Prostate gland (tissue), 2 donors: ENCODE results near the gene SLC39A11. TPM values are rescaled to one million over a fixed set of nuclear protein-coding genes. Genes with fewer than 3 reads are reported as not detected.
"Not testable (repeated sequence)": the region's sequence is repeated elsewhere in the genome, so short reads cannot be mapped to it uniquely, and the experiment has no call there.

Experiments
- DNase-seq: peaks from one replicate; pipeline ENCODE4 v3.0.0-alpha.2; 2019; ENCODE audit warnings: low spot score
- H3K27ac ChIP-seq, 2 donors: fragments of 200-600 bp; sonication (generic); 2 replicates each; pipeline ENCODE4 v1.5.1; 2017 to 2019
- H3K27me3 ChIP-seq: fragments of 200-600 bp; sonication (generic); replicated peaks from 2 replicates; pipeline ENCODE4 v1.5.1; 2019; ENCODE audit not compliant: insufficient read depth
- H3K36me3 ChIP-seq, 2 donors: fragments of 200-600 bp; sonication (generic); 1 replicate in 1 of 2; 2 replicates in 1 of 2; pipeline versions ENCODE4 v1.5.1 to v1.8.1; 2017 to 2019
- H3K4me1 ChIP-seq: fragments of 200-600 bp; sonication (generic); replicated peaks from 2 replicates; pipeline ENCODE4 v1.5.1; 2019
- H3K4me3 ChIP-seq, 2 donors: fragments of 200-600 bp; sonication (generic); 2 replicates each; pipeline ENCODE4 v1.5.1; 2017 to 2019
- H3K9me3 ChIP-seq: fragments of 200-600 bp; sonication (generic); 2 replicates; pipeline ENCODE4 v1.5.1; 2017
- POLR2A ChIP-seq: fragments of 450-650 bp; IDR thresholded peaks from one replicate; pipeline ENCODE4 v1.6.1; 2016; ENCODE audit warnings: antibody characterized with exemption, mild to moderate bottlenecking
- POLR2AphosphoS5 ChIP-seq: sonication (generic); formaldehyde crosslinking; IDR thresholded peaks from one replicate; pipeline ENCODE4 v1.6.1; 2017; ENCODE audit warnings: antibody characterized with exemption
- WGBS: methylation state at CpG from one replicate; pipeline ENCODE4 v1.1.5; 2018; 5-methylcytosine and 5-hydroxymethylcytosine counted together
- intact Hi-C: fragments of 100-400 bp; cut with DNase I; formaldehyde crosslinking; loops from one replicate; pipeline ENCODE4 v1.14.2; 2022
- total RNA-seq, 2 donors: library from RNA; depleted of rRNA; stranded (reverse); fragments of >200 nt; gene quantifications; one replicate each; pipeline ENCODE4 v1.1.0, GENCODE V29; 2016
- TF ChIP-seq, protein P1 (sequence below), 4 experiments: fragments of 200-600 bp in 2 of 4; fragments of 450-650 bp in 2 of 4; sonication (generic) in 2 of 4; IDR thresholded peaks; 1 replicate in 3 of 4; 2 replicates in 1 of 4; pipeline ENCODE4 v1.5.1; 2016 to 2019; ENCODE audit warnings: antibody characterized with exemption in 4 of 4, mild to moderate bottlenecking in 2 of 4, moderate library complexity in 2 of 4

SLC39A11 gene
- total RNA-seq, 2 donors from 2014 or later = 15.1 to 29.7 TPM

- H3K27ac ChIP-seq = no peak overlapping the region
These were observed 82.1 kb downstream of the SLC39A11 start for GRCh38 chr17:73010414-73010813.

GRCh38 chr17:73007407-73007806 lies 85.1 kb downstream of the SLC39A11 start:
- Histone ChIP-seq H3K36me3 (no peaks in the 10 kb centered on the region), H3K4me3 (no peak overlapping the region), H3K27me3 (no peaks in the 10 kb centered on the region), H3K4me1 (no peaks in the 10 kb centered on the region), H3K27ac (no peak overlapping the region), H3K9me3 (no peaks in the 10 kb centered on the region)
- no peak for DNase-seq
- intact Hi-C loops = no loop called here
- 29% methylated on average over 7 of the region's 7 CpGs for WGBS
- TF ChIP-seq POLR2A (no peak), POLR2AphosphoS5 (no peak)
- TF ChIP-seq, protein P1, sequence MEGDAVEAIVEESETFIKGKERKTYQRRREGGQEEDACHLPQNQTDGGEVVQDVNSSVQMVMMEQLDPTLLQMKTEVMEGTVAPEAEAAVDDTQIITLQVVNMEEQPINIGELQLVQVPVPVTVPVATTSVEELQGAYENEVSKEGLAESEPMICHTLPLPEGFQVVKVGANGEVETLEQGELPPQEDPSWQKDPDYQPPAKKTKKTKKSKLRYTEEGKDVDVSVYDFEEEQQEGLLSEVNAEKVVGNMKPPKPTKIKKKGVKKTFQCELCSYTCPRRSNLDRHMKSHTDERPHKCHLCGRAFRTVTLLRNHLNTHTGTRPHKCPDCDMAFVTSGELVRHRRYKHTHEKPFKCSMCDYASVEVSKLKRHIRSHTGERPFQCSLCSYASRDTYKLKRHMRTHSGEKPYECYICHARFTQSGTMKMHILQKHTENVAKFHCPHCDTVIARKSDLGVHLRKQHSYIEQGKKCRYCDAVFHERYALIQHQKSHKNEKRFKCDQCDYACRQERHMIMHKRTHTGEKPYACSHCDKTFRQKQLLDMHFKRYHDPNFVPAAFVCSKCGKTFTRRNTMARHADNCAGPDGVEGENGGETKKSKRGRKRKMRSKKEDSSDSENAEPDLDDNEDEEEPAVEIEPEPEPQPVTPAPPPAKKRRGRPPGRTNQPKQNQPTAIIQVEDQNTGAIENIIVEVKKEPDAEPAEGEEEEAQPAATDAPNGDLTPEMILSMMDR (IDR thresholded peaks at IDR 0.05) = no peak

More at GRCh38 chr17:73010414-73010813, 82.1 kb downstream of the SLC39A11 start:
- intact Hi-C loops = no loop called here
- Histone ChIP-seq H3K4me1 (no peaks in the 10 kb centered on the region), H3K36me3 (no peaks in the 10 kb centered on the region), H3K4me3 (no peak overlapping the region), H3K27me3 (no peaks in the 10 kb centered on the region), H3K9me3 (no peaks in the 10 kb centered on the region)
- WGBS = 74% methylated on average over 7 of the region's 7 CpGs
- DNase-seq = no peak
- TF ChIP-seq, protein P1 (IDR thresholded peaks at IDR 0.05) = no peak
- no peak for TF ChIP-seq POLR2AphosphoS5
- TF ChIP-seq POLR2A = no peak

DNA sequence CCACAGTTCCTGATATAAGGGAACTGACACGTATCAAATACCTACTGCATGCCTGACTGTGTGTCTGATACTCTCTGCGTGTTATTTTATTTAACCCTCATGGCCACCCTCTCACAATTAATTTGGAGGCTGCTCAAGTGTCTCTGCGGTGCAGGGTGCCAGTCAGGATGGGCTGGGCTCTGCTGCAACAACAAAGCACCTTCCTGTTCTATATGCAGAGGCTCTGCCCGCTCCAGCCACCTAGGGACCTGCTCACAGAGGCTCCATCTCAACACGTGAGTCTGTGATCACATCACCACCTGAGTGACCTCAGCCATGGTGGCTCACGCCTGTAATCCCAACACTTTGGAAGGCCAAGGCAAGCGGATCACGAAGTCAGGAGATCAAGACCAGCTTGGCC lies 87.1 kb downstream of the SLC39A11 start:
- Histone ChIP-seq H3K4me1 (no peaks in the 10 kb centered on the region), H3K4me3 (no peak overlapping the region), H3K27ac (no peak overlapping the region), H3K27me3 (no peaks in the 10 kb centered on the region), H3K36me3 (no peaks in the 10 kb centered on the region), H3K9me3 (no peaks in the 10 kb centered on the region)
- TF ChIP-seq POLR2A (no peak), POLR2AphosphoS5 (no peak)
- TF ChIP-seq, protein P1 (IDR thresholded peaks at IDR 0.05) = no peak
- 92% methylated on average over 8 of the region's 8 CpGs for WGBS
- no peak for DNase-seq
- intact Hi-C loops = no loop called here

- TF ChIP-seq POLR2A = no peak
- no peak for TF ChIP-seq POLR2AphosphoS5
- TF ChIP-seq, protein P1 (IDR thresholded peaks at IDR 0.05) = no peak
- no peaks in the 10 kb centered on the region for H3K27me3 ChIP-seq
- no peaks in the 10 kb centered on the region for H3K9me3 ChIP-seq
- H3K4me3 ChIP-seq = no peak overlapping the region
- H3K27ac ChIP-seq = no peak overlapping the region
- intact Hi-C loops = no loop called here
- no peaks in the 10 kb centered on the region for H3K4me1 ChIP-seq
- H3K36me3 ChIP-seq = no peaks in the 10 kb centered on the region
- DNase-seq = no peak
- WGBS = 83% methylated on average over 6 of the region's 6 CpGs
These were observed 89.0 kb downstream of the SLC39A11 start for GRCh38 chr17:73003487-73003886.

- no peaks in the 10 kb centered on the region for H3K9me3 ChIP-seq
- no peak for DNase-seq
- intact Hi-C loops = no loop called here
- no peaks in the 10 kb centered on the region for H3K4me1 ChIP-seq
- H3K36me3 ChIP-seq = no peaks in the 10 kb centered on the region
- no peaks in the 10 kb centered on the region for H3K27me3 ChIP-seq
- H3K27ac ChIP-seq = no peak overlapping the region
- H3K4me3 ChIP-seq = no peak overlapping the region
- 72% methylated on average over 3 of the region's 3 CpGs for WGBS
- TF ChIP-seq POLR2A (no peak), POLR2AphosphoS5 (no peak)
- TF ChIP-seq, protein P1 (IDR thresholded peaks at IDR 0.05) = no peak
These were observed 91.7 kb downstream of the SLC39A11 start for GRCh38 chr17:73000832-73001231.

DNA sequence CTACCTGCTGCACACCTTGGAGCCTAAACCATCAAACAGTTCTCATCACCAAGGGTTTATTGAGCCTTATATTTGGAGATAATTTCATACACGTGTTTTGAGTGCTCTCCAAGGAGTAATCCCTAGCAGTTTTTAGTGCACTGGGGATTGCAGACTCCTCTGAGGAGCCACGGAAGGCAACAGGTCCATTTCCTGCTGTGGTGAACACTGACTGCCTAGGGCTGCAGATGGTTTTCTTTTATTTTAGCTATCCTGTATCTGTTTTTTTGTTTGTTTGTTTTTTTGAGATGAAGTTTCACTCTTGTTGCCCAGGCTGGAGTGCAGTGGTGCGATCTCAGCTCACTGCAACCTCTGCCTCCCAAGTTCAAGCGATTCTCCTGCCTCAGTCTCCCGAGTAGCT lies 93.0 kb downstream of the SLC39A11 start:
- 77% methylated on average over 5 of the region's 5 CpGs for WGBS

More for the DNA sequence above, 93.0 kb downstream of the SLC39A11 start:
- intact Hi-C loops, H3K36me3 ChIP-seq, H3K4me3 ChIP-seq, DNase-seq, H3K27me3 ChIP-seq, H3K9me3 ChIP-seq, H3K27ac ChIP-seq, H3K4me1 ChIP-seq: not testable (repeated sequence)
